GM19438 (cell line): ENCODE results near the gene LMF1.
"Not testable (repeated sequence)": the region's sequence is repeated elsewhere in the genome, so short reads cannot be mapped to it uniquely, and the experiment has no call there.

ENCODE experiments used
- ATAC-seq: cut with Tn5 transposase; IDR thresholded peaks from one replicate; pipeline ENCODE4 v1.9.1; 2021; ENCODE audit warnings: low read depth; ENCODE audit not compliant: unreplicated experiment

LMF1 gene

GRCh38 chr16:886084-886543 is 84.7 kb downstream of the LMF1 start:
- no peak for ATAC-seq

DNA sequence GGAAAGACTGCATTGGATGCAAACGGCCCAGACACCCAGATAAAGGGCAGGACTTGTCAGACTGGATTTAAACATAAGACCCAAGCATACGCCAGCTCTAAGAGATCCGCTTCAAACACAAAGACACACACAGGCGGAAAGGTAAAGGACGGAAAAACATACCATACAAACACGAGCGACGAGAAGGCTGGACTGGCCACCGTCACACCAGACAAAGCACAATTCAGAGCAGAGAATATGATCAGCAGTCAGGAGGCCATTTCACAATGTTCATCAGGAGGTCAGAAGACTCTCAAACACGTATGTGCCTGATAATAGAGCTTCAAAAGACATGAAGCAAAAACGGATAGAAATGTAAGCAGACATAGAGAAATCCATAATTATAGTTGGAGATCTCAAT is 85.4 kb downstream of the LMF1 start:
- ATAC-seq, result no peak

DNA sequence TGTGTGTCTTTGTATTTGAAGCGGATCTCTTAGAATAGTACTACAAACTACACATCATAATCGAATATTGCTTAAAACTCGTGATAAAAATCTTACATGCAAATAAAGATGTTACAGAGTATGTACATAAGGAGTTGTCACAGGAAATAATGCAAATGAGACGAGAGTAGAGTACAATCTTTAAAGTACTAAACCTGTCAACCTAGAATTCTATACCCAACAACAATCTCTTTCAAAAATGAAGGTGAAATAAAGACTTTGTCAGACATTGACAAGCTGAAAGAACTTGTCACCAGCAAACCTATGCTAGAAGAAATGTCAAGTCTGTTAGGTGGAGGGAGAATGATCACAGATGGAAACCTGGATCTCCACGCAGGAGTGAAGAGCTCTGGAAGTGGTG is 86.6 kb downstream of the LMF1 start:
- no peak for ATAC-seq

- ATAC-seq, result no peak
Measured at GRCh38 chr16:883781-884180, 87.0 kb downstream of the LMF1 start.

DNA sequence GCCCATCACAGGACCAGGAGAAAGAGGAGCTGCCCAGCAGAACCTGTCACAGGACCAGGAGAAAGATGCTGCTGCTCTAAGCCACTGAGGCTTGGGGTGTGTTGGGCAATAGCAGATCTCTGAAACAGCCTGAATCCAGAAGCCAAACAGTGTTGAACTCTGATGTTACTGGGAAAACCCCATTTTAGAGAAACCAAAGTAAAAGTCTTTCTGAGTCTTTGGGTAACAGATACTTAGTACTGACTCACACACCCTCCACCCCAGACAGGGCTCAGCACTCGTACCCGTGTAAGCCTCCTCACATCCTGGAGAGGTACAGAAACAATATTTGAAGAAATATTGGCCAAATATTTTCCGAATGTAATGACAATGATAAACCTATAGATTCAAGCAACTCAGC is 87.4 kb downstream of the LMF1 start:
- ATAC-seq, result no peak

- not testable (repeated sequence) for ATAC-seq
Measured at GRCh38 chr16:882671-883070, 88.1 kb downstream of the LMF1 start.

GRCh38 chr16:882256-882655 is 88.5 kb downstream of the LMF1 start:
- ATAC-seq, result no peak

GRCh38 chr16:881219-882097 is 89.3 kb downstream of the LMF1 start:
- ATAC-seq, result no peak

- no peak for ATAC-seq
Measured at GRCh38 chr16:880471-881171, 90.2 kb downstream of the LMF1 start.

DNA sequence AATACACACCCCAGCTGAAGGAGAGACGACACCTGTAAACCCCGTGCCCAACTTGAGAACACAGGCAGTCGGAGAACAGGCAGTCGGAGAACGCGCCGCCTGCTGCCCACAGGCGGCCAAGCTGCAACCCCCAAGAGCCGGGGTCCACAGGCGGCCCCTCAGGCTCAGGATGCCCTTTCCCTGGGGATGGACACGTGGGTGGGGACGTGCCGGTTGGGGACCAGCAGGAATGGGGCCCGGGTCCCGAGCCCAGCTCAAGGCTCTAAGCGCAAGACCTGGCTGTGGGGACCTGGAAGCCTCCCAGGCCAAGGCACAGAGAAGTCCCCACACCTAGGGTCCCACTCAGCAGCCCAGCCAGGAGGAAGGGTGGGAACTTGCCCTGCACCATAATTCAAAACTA is 90.8 kb downstream of the LMF1 start:
- ATAC-seq, result no peak

DNA sequence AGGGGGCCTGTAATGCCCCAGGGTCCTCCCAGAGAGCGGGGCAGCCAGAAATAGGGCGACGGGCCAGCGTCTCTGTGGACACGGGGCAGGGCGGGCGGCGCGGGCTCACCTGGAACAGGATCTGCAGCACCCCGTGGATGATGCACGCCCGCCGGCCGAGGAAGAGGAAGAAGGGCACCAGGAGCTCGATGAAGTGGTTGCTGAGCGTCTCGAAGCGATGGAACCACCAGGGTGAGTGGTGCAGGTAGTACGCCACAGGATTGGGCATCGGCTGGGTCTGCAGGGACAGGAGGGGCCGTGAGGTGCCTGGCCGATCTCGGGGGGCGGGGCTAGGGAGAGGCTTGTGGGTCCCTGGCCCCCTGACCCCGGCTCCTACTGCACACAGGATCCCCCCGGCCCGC is 91.3 kb downstream of the LMF1 start:
- ATAC-seq, result no peak

- no peak for ATAC-seq
Measured at GRCh38 chr16:878886-879285, 91.9 kb downstream of the LMF1 start.

DNA sequence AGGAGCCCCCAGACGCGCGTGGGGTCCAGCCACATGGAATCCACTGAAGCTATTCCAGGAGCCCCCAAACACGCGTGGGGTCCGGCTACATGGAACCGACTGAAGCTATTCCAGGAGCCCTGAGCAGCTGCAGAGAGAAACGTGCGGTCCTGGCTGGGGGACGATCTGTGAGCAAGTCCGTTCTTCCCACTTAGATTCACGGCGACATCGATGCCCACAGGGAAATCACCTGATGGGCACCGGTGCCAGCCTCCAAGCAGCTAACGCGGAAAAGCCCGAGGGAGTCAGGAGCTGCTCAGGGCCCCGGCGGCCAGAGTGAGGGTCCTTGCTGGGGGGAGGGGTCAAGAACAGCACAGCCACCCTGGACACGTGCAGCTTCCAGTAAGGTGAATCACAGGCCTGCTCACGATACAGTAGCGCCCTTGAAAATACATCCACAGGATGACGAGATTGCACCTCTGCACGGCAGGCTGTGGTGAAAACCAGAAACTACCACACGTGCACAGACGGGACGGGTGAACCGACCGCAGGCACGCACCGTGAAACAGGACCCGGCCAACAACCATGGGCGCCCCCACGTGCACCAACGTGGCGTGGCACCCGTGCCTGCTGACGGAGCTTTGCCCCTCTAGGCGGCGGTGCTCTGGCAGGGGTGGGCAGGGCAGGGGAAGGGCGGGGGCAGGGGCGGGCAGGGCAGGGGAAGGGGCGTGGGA is 92.6 kb downstream of the LMF1 start:
- no peak for ATAC-seq

DNA sequence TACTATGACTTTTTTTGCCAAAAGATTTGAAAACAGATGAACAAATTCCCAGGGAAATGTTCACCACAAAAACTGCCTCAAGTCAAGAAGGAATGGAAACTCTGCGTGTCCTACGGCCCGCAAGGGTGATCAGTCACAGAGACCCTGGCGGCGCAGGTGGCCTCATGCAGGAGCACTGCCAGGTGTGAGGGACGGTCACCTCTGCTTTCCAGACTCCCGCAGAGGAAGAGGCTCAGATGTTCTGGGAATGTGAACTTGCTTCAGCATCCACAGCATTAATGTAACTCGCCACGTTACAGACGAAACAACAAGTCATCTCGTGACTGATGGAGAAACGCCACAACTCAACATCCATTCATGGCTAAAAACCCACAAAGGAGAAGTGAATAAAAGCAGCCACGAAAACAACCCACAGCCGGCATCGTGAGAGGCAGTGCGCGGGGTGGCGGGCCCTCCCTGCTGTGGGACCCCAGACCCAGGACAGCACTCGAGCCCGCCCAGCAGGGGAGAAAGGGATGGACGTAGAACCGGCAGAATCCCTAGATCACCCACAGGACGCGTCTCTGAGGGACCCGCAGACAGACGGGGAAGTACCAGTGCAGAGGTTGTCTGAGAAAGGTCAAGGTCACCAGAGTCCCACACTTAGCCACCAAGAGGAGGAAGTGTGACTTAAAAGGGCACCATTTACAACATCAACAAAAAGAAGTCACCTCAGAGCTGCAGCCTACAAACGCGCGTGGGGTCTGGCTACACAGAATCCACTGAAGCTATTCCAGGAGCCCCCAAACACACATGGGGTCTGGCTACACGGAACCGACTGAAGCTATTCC is 93.3 kb downstream of the LMF1 start:
- no peak for ATAC-seq

DNA sequence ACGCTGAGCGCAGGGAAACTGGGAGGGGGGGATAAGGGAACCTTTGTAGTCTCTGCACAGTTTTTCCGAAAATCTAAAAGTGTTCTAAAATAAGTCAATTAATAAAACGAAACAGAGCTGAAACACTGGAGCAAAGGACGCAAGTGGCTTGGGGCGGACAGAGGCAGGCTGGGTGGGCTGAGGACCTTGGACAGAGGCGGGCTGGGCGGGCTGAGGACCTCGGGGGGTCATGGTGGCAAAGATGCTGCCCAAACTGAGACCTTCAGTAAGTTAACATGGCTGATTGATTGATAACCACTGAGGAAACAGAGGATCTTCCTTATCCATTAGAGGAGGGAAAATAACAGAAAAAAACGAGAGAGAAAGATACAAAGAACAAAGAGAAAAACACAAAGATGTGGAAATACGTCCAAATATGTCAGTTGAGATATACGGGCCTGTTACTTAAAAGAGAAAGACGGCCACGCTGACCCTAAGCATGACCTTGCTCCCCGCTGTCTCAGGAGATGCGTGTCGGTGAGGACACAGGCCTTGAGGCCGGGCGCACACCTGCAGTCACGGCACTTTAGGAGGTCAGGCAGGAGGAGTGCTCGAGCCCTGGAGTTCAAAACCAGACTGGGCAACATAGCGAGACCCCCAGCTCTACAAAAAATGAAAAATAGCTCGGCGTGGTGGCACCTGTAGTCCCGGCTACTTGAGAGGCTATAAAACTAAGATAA is 94.1 kb downstream of the LMF1 start:
- no peak for ATAC-seq

- no peak for ATAC-seq
Measured at GRCh38 chr16:876041-876335, 94.8 kb downstream of the LMF1 start.

DNA sequence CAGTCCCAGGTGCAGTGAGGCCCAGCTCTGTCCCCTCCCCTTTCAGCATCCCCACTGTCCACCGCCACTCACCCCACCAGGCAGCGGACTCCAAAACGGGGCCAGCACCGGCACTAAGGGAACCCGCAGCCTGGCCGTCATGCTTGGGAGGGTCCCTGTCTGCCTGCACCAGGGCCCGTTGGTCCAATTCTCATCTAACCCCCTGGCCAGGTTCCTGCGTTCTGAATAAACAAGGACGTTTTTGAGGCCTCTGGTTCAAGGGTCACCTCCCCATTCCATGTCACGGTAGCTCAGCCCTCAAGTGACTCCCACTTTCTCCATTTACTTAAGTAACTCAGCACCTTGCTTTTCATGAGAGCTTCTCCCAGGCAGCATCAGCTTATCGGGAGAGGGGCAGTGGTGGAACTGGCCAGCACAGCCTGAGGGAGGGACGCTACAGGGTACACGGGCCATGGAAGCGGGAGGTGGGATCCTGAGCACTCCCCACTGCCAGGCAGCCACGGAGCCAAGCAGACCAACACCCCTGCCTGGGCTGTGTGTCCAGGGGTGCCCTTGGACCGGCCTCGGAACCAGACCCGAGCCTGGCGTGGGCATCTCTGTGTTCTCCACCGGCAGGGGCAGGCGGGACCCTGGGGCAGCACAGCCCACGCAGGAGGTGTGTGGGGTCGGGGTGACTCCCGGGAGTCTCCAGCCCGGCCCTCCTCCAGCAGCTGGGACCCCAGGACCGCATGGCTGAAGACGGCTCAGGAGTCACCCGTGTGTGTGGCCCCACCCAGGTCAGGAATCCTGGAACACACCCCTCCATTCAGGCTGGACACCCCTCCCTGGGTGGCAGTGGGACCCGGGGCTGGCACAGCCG is 95.4 kb downstream of the LMF1 start:
- no peak for ATAC-seq

GRCh38 chr16:874366-875181 is 96.2 kb downstream of the LMF1 start:
- ATAC-seq, result no peak
